DMS114 treated with DMSO at 0.1 percent for 48 hours (cell line): ENCODE results near the gene YBX1.

Source experiments
- DNase-seq: peaks from one replicate; lab custom pipeline; 2025; ENCODE audit not compliant: unreplicated experiment; lab: John Stamatoyannopoulos, UW

The YBX1 gene

DNA sequence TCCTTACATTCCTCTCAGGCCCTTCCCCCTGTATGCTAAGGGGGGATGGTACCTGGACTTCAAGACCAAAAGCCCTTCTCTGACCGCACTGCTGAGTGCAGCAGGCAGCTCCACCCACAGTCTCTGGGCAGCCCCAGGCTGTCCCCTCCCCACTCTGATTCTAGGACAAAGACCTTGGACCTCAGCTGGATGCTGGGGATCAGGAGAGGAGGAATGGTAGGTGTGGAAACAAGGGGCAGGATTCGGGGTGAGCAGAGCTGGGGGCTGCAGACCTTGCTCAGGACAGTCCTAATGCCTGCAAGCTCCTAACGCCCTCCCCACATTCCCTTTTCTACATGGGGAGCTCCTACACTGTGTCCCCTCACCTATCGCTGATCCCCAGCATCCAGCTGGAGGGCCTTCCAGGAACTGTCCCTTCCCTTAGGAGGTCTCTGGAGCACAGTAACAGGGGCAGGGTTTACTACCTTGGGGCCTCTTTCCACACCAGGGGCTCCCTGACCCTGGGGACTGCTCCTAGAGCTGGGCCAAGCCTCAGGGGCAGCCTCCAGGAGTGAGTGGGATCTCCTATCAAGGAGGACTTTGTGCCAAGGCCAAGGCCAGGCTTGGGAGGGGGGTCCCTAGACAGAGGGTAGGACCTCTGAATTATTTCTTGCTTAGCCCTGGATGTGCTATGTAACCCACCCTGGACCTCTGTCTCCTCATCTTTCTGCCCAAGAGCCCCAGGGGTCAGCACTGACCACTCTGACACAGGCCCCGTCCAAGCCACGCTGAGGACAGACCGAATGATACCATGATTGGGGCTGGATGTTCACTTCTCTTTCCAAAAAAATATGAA, 52.2 kb downstream of the YBX1 start:
- DNase-seq = no peak

DNA sequence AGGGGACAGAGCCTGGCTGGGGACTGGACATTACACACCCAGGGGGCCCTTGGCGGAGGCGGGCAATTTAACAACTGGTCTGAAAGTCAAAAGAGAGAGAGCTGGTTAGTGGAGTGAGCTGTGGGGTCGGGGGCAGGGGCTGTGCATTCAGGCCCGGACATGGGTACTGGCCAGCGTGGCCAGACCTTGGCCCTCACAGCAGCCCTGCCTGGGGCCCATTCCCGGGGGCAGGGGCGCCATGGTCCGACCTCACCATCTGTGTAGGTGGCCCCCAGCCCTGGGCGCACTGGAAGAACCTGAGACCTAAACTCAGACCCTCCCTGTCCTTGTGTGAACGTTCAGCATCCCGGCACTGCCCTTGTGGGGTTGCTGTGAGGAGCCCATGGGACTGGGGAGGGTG, 52.8 kb downstream of the YBX1 start:
- no peak for DNase-seq

DNA sequence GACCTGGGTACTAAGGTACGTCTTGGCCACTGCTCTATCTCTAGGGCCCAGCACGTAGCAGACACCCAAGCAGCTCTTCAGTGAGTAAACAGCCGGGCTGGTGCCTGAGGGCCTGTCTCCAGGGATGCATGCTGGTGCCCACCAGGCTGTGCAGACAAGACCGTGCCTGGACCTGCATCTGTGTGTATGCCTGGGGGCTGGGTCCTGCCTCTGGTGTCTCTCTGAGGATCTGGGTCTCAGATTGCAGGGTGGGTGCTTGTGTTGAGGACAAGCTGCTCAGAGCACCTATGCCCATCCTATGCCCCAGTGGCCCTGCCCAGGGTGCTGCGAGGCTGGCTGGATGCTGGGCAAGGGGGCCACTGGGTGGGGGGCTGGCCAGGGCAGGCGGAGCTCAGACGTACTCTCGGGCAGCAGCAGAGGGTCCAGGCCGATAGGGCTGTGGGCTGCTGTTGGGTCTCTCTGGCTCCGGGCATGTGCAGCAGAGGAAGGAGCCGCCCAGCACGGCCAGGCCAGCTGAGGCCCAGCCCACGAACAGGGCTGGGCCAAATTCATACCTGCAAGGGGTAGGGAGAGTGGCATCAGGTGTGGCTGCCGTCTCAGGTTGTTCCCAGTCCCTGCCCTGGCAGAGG, 53.4 kb downstream of the YBX1 start:
- no peak for DNase-seq

DNA sequence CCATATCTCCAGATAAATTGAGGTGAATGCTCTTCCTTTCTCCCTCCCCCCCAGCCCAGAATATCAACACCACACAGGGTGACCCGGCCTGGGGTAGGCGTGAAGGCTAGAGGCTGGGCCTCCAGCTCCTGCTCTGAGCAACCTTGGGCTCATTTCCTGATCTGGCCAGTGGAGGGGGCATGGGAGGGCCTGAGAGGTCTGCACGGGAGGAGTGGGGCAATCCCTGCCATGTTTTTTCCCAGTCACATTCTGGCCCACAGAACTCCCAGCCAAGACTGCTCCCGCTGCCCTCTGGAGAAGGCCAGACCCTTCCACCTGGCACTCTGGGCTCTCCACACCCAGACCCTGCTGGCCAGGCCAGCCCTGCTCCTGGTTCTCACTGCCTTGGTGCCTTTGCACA, 53.9 kb downstream of the YBX1 start:
- DNase-seq = no peak

DNA sequence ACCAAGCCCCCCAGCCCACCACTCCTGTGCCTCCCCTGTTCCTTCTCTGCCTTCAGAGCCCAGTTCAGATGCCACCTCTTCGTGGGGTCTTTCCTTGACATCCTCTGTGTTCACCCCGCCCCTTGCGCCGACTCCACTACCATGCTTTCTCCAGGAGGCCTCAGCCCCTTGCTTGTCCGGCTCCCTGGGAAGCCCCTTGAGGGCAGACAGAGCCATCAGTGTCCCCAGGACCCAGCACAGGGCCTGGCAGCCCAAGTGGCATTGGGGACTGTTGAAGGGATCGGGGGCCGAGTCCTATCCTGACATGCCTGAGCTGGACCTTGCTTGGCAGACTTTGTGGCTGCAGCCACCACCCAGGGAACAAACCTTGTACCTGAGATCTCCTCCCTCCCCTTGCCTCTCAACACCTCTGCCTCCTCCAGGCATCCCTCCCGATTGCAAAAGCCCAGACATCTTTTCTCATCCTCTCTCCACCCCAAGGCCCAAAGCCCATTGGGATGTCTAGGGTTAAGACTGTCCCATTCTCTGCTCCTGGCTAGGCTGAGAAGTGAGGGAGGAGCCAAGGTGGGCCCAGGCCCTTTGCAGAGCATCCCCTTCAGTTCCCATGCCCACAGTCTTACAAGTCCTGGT, 54.5 kb downstream of the YBX1 start:
- DNase-seq = no peak

DNA sequence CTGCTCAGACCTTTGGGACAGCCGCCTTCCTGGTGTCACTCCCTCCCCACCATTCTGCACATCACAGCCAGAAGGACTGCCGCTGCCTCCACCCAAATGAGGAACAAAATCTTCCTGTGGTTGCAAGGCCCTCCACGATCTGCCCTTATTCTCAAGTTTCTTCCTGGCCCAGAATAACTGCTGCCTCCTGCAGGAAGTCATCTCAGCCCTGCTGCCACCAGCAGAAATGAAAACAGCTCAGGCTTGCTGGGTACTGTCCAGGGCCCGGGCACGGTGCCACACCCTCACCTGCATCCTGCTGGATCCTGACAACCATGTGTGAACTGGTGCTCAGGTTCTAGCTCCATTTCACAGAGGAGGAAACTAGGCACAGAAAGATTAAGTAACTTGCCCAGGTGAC, 55.0 kb downstream of the YBX1 start:
- no peak for DNase-seq

DNA sequence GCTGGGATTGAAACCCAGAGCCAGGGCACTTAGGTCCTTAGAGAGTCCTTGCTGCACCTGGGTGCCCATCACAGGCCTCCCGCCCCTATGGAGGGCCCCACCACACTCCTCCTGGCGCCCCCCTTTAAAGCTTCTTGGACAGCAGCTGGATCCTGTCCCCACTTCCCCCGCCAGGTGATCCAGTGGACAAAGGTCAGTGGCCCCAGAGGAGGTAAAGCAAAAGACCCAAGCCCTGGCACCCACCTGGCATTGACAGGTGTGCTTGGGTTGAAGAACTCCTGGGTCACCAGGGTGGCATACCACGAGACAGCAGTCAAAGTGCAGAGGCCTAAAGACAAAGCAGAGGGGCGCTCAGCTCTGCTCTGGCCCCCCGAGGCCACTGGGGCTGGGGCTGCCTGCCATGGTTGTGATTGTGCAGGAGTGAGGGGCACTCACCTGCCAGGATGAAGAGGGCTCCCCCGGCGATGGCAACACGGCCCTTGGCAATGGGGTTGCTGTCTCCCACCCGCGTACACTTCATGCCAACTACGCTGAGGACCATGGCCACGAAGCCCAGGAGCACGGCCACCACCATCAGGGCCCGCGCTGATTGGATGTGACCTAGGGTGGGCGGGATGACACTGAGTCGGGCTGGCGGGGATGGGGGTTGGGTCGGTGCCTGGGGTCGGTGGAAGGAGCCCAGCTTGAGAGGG, 55.9 kb downstream of the YBX1 start:
- DNase-seq = no peak

DNA sequence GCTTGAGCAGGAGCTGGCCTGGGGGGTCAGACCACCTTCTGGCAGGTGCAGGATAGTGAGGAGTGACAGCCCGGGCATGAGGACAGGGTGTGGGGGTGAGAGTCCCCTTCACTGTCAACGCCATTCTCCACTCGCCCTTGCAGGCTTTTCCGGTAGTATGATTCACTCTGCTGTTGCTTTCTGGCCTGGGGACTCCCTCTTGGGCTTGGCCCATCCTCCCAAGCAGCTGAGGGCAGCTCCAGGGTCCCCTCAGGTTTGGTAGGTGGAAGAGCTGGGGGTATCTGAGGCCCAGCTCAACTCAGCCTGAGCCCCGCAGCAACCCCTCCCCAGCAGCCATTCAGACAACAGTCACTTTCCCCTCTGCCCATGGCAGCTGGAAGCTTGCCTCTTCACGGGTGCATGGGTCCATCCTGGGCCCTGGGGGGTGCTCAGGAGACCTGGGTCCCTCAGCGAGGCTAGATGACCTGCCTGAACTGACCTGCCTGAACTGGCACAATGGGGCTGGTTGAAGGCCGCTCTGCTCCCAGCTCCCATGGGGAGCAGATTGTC, 56.5 kb downstream of the YBX1 start:
- no peak for DNase-seq

DNA sequence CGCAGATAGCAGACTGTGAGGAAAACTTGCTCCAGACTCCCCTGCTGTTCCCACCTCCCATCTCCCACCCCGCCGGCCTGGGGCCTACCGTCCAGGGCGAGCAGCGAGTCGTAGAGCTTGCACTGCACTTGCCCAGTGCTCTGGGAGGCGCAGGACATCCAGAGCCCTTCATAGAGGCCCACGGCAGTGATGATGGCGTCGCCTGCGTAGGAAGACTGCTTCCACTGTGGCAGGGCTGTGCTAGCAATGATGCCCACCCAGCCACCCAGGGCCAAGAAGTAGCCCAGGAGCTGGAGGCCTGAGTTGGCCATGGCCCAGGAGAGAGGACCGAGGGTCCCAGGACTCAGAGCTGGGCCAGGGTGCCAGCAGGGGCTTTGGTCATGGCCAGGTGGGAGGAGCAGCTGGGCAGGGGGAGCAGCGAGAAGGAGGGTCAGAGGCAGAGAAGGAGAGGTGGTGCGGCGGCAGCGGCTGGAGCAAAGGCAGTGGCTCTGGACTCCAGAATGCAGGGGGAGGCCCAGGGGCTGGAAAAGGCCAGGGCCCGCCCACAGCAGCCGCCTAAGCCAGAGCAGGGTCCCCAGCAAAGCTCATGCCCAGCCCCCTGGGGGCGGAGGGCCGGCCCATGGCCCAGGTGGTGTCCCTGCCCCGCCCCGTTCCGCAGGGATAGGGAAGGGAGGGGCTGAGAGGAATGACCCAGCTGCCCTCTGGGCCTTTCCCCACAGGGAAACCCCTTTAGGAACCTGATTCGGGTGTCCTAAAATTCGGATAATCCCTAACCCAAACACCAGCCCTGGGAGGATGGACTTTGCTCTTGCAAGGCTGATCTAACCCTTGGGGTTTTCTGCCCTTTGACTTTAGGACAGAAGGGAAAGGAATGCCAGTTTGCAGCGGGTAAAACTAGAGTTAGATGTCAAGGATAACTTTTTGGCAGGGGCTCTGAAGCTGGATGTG, 57.8 kb downstream of the YBX1 start, which contains the start of gene CLDN19:
TSS of gene CLDN19 (minus strand) at position 484 of the 948 bp plus-strand sequence. CDS start at position 311, 173 bp downstream.
- no peak for DNase-seq

DNA sequence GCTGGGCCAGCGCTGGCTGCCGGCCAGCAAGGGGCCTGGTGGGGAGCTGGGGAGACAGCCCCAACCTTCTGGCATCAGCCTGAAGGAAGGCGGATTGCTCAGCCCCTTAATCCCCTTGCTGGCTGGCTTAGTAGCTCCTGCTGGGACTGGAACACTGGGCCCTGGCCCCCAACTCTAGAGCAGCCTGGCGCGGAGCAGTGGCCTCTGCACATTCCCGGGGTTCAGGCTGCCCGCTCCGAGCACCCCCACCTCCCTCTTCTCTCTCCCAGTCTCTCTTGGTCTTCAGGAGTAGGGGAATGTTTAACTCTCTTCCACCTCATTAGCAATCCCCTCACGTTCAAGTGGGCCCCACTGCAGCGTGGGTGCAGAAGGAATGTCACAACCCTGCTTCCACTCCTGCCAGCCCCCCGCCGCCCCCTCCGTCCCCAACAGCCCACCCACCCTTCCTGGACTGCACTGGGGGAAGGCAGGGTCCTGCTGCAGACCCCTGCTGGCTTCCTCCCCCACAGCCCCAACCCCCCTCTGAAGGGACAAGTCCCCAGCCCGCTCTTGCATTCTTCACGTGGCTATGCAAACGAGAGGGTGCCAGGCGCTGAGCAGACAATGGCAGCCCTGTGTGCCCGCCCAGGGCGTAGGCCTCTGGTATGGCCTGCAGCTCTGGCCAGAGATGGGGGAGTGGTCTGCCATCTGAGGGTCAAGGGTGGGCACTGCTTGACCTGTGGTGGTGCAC, 58.8 kb downstream of the YBX1 start:
- DNase-seq = no peak

DNA sequence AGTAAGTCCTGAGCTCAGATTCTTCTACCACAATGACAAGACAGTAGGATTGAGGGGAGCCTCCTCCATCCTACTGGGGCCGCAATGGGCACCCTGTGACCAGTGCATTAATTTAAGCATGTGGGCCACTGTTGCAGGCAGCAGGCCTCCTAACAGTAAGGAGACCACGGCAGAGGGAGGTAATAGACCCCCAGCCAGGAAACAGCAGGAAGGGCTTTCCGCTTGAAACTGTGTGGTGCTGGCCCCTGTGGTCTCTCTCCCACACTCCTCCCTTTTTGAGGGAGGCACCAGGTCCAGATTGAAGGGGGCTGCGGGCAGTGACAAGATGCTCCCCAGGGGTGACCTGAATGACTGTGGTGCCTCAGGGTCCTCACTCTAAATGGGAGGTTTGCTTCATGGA, 59.5 kb downstream of the YBX1 start:
- no peak for DNase-seq

DNA sequence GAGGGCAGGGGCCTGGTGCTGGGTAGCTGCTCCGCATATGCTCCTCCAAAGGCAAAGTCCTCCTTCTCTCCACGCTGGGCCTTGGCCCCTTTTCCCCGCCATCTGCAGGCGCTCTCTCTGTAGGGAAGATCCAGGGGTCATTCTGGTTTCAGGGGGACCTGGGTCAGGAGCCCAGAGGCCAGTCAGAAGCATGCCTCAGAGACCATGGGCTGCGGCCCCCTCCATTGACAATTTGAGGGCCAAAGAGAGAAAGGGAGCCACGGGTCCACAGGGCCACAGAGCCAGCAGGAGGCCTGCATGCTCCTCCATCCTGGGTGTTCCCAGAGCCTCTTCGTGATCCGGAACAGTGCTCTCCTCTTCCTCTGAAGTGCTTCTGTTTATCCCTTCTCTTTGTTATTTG, 59.9 kb downstream of the YBX1 start:
- DNase-seq = no peak

DNA sequence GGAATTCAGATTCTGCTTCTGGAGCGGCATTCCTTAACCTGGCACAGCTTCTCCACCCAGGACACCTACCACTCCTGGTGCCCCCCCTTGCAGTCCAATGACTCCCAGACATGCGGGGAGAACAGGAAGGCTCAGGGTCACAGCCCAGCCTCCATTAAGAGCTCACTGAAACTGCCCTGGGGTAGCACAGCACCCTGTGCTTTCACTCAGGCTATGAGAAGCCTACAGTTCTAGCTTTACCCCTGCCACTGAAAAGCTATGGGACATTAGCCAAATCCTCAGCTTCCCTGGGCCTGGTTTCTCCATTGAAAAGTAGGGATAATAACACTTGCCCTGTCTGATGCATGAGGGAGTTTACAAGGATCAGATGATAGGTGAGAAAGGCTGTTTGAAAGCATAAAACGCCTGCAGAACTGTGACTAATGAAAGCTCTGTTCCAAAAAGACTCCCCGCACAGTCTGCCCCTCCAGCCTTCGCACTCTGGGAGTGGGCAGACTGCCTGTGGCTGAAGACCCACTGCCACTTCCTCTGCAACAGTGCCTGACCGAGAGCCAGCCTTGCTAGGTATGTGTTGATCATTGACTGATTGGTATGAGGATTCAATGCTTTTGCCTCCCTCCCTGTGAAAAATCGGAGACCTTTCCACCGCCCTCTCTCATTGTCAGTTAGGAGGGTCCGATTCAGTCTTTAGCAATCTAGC, 60.5 kb downstream of the YBX1 start:
- DNase-seq = no peak

DNA sequence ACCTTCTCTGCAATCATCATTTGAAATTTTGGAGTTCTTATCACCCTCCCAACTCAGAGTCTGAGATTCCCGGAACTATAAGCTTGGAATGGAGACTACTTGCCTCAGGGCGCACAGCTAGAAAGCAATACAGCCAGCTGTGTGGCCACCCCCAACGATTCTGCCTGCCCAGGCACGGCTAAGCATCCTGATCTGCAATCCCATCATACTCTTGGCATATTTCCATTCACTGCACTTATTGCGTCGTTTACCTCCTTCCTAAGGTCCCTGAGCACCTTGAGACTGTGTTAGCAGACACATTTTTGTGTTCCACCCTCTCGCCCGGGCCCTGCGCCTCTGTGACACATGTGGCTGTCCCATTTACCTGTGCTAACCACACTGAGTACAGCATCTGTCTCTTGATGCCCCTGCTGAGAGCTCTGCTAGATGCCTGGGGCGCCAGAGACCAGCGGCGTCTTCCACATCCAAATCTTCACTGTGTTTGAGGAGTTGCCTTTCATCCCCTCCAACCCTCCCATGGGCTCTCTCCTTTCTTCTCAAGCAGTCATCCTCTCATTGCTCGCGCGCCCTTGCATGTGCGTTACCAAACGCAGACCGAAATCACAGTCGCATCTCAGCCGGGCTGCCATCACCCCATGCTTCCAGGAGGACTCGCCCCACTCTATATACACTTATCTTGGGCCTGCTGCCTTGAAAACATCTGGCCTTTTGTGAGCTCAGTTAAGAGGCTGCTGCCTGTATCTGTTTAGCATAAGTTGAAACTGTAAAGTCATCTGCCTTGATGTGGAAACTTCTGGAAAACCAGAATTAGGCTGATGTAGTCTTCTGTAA, 61.3 kb downstream of the YBX1 start:
- no peak for DNase-seq

DNA sequence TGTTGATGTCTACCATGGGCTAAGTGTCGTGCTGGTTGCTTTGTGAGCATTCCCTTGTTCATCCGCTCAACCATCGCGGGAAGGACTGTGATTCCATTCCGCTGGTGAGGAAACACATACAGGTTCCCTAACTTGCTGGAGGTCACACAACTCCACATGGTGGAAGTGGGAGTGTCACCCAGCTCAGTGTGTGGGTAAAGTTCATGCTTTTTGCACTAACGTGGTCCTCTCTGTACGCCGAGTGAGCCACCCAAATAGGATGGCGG, 61.9 kb downstream of the YBX1 start:
- no peak for DNase-seq

DNA sequence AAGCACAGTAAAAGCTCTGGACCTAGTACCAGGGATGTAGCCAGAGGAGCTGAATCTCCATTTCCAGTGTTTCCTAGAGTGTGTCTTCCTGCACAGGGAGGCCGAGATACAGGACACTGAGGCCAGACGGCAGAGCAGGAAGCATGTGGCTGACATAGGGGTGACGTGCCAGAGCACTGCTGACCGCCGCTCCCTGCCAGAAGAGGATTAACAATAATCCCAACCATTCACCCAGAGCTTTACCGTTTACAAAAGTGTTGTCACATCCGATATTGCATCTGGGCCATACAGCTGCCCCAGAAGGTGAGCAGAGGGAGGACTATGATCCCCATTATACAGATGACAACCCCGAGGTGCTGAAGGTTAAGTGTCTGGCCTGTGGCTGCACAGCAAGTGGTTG, 63.6 kb downstream of the YBX1 start:
- no peak for DNase-seq

DNA sequence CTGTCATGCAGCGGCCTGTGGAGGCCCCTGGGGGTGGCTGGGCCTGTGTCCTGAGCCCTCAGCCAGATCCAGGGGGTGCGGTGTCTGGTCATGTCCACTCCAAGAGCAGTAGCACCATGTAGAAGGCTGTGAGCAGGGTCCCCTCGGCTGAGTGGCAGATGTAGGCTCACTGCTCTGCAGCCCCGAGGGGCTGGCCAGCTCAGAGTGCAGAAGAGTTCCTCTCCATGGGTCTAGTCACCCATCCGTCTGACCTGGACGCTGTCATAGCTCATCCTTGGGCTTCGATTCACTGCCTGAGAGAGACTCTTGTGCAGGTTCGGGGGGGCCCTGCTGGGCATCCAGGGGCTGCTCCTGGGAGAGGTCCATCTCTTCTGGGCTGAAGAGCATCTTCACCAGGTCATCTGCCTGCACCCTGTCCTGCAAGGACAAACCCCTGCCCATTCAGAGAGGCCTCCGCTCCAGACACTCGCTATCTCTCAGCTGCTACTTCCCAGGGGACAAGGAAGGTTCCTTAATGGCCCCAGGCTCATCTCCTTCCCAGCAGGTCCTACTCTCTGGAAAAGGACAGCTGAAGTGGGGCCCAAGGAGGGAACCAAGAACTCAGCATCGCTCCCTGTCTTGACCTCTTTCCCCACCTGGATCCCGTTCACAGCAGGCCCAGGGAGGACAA, 64.4 kb downstream of the YBX1 start:
- no peak for DNase-seq

DNA sequence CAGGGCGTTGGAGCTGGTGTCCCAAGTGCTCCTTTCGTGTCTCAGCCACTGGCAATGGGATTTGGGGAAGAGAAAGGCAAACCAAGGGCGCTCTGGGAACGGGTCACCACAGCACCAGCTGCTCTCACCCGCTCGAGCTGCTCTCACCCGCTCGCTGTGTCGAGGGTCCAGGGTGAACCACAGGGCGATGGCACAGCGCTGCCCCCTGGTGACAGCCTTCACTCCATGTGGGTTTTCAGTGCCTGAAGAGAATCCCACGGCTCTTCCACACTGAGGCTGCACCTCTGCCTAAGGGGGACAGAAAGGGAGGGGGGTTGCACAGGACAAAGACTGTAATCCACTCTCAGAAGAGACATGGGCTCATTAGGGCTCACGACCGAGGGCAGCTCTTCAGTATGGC, 64.9 kb downstream of the YBX1 start:
- no peak for DNase-seq
